OCI-M2 (cell line): Measurements from ENCODE around the gene MYNN.
"Not testable (repeated sequence)": the region's sequence is repeated elsewhere in the genome, so short reads cannot be mapped to it uniquely, and the experiment has no call there.

ENCODE experiments used
- DNase-seq: peaks from one replicate; lab custom pipeline; 2025; ENCODE audit not compliant: unreplicated experiment; lab: John Stamatoyannopoulos, UW

The MYNN gene

GRCh38 chr3:169772897-169773816 is at the start of gene MYNN:
Gene MYNN, plus strand, starts transcription at chr3:169773396. Its CDS starts 900 bp downstream, at chr3:169774296.
- DNase-seq = peak; percentile 33

GRCh38 chr3:169731857-169732256 is 41.3 kb upstream of the MYNN start:
- not testable (repeated sequence) for DNase-seq

GRCh38 chr3:169739067-169739466 is 34.1 kb upstream of the MYNN start:
- DNase-seq = no peak

- no peak for DNase-seq
These were observed 28.7 kb upstream of the MYNN start for GRCh38 chr3:169744366-169745054.

GRCh38 chr3:169746924-169747323 is 26.3 kb upstream of the MYNN start:
- no peak for DNase-seq

- DNase-seq = no peak
These were observed 24.5 kb upstream of the MYNN start for GRCh38 chr3:169748670-169749069.

GRCh38 chr3:169750665-169751064 is 22.5 kb upstream of the MYNN start:
- DNase-seq = no peak

- DNase-seq = no peak
These were observed 21.3 kb upstream of the MYNN start for GRCh38 chr3:169751875-169752274.

- DNase-seq = no peak
These were observed 18.5 kb upstream of the MYNN start for GRCh38 chr3:169754711-169755110.

GRCh38 chr3:169755488-169755887 is 17.7 kb upstream of the MYNN start:
- no peak for DNase-seq

GRCh38 chr3:169758359-169758994 is 14.7 kb upstream of the MYNN start:
- no peak for DNase-seq

GRCh38 chr3:169759256-169759655 is 13.9 kb upstream of the MYNN start:
- no peak for DNase-seq

GRCh38 chr3:169760479-169760878 is 12.7 kb upstream of the MYNN start:
- DNase-seq = no peak

GRCh38 chr3:169764312-169764881 is 8.8 kb upstream of the MYNN start:
- DNase-seq = no peak

- DNase-seq = no peak
These were observed 8.1 kb upstream of the MYNN start, which contains the start of gene TERC for GRCh38 chr3:169764882-169765612. Gene TERC, minus strand, starts transcription at chr3:169765060.

GRCh38 chr3:169769287-169770181 is 3.7 kb upstream of the MYNN start, which contains the start of gene ACTRT3:
Gene ACTRT3, minus strand, starts transcription at chr3:169769561. Its CDS starts 41 bp downstream, at chr3:169769520.
- peak; percentile 45 for DNase-seq

GRCh38 chr3:169771497-169772304 is 1.5 kb upstream of the MYNN start:
- DNase-seq = peak; percentile 81

GRCh38 chr3:169772305-169772896 is 795 bp upstream of the MYNN start:
- peak; percentile 32 for DNase-seq
